Loucy (cell line): ENCODE measurements around the gene OTOS.

Experiments used
- CTCF ChIP-seq: fragments of 200-600 bp; sonication (generic); conservative IDR thresholded peaks from 2 replicates; pipeline ENCODE4 v1.5.1; 2014; ENCODE audit warnings: mild to moderate bottlenecking, antibody characterized with exemption, low read length
- EZH2phosphoT487 ChIP-seq: fragments of 200-600 bp; IDR thresholded peaks from 2 replicates; pipeline ENCODE4 v1.6.1; 2018; ENCODE audit warnings: antibody characterized with exemption, mild to moderate bottlenecking, moderate library complexity, borderline replicate concordance

- TF ChIP-seq CTCF (no peak), EZH2phosphoT487 (no peak)
These were observed 9.2 kb downstream of the OTOS start for GRCh38 chr2:240131296-240131695.
